ENCODE results near the gene ADAM29.
"Not testable (repeated sequence)": the region's sequence is repeated elsewhere in the genome, so short reads cannot be mapped to it uniquely, and the experiment has no call there.

The ADAM29 gene

DNA sequence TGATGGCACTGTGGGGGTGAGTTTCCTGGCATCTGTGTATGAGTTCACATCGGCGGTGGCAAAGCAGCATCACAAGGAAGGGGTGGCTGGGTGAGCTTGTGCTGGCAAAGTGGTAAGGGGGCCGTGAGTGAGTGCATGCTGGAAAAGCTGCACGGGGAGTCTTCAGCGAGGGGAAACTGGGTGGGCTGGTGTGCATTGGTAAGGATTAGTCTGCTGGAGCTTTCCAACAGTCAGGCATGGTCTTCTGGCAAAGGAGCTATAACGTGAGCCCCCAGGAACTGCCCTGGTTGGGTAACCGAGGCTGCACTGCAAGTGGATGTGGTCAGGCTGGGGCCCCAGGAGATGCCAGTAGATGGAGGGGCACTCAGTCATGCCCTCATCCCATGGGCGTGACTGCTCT lies 30.7 kb downstream of the ADAM29 start:
- DNase-seq (ENCODE audit: low read depth in 2 of 2) = no peak

GRCh38 chr4:174972911-174973310 lies 54.8 kb downstream of the ADAM29 start:
- DNase-seq (ENCODE audit: low read depth in 2 of 2) = no peak

- no peak for DNase-seq (ENCODE audit: low read depth in 2 of 2)
These were observed 55.2 kb downstream of the ADAM29 start for GRCh38 chr4:174973336-174973735.

- no peak for DNase-seq (ENCODE audit: low read depth in 2 of 2)
These were observed 65.1 kb downstream of the ADAM29 start for GRCh38 chr4:174983128-174983750.

DNA sequence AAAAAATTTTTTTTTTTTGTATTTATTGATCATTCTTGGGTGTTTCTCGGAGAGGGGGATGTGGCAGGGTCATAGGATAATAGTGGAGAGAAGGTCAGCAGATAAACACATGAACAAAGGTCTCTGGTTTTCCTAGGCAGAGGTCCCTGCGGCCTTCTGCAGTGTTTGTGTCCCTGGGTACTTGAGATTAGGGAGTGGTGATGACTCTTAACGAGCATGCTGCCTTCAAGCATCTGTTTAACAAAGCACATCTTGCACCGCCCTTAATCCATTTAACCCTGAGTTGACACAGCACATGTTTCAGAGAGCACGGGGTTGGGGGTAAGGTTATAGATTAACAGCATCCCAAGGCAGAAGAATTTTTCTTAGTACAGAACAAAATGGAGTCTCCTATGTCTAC lies 65.7 kb downstream of the ADAM29 start:
- DNase-seq (ENCODE audit: low read depth in 2 of 2) = not testable (repeated sequence)

GRCh38 chr4:174989791-174990190 lies 71.6 kb downstream of the ADAM29 start:
- no peak for DNase-seq (ENCODE audit: low read depth in 2 of 2)

GRCh38 chr4:174993916-174994315 lies 75.8 kb downstream of the ADAM29 start:
- DNase-seq (ENCODE audit: low read depth in 2 of 2) = no peak

DNA sequence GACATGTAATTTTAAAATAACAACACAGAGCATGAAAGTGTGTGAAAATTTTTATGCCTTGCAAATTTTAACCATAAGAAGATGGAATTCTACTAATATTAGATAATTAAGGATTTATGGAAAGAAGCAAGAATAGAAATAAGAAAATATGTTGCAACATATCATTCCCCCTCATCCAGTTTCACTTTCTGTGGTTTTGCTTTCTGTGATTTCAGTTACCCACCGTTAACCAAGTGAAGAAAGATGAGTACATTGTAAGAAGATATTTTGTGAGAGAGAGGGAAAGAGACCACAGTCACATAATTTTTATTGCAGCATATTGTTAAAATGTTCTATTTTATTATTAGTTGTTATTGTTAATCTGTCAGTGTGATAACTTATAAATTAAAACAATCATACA lies 77.9 kb downstream of the ADAM29 start:
- DNase-seq (ENCODE audit: low read depth in 2 of 2) = no peak

- no peak for DNase-seq (ENCODE audit: low read depth in 2 of 2)
These were observed 81.2 kb downstream of the ADAM29 start for GRCh38 chr4:174999407-174999806.

GRCh38 chr4:175017751-175018150 lies 99.6 kb downstream of the ADAM29 start:
- no peak for DNase-seq (ENCODE audit: low read depth in 2 of 2)

GRCh38 chr4:175019447-175019846 lies 101.3 kb downstream of the ADAM29 start:
- DNase-seq (ENCODE audit: low read depth in 2 of 2) = not testable (repeated sequence)
